Astrocyte (in vitro differentiated cells and primary cell): ENCODE data around the gene TFB1M. TPM values are rescaled to one million over a fixed set of nuclear protein-coding genes. Genes with fewer than 3 reads are reported as not detected.
A peak's percentile ranks its signal among the peaks of the same experiment; 100 is the strongest.

Source experiments
- DNase-seq: peaks from one replicate; pipeline ENCODE4 v3.0.0-alpha.2; 2010; ENCODE audit warnings: low read depth
- FAIRE-seq: peaks from 2 replicates; lab custom pipeline; 2011; peaks lifted over from hg19 to GRCh38; lab: Jason Lieb, UNC
- H2AFZ ChIP-seq: 2 replicates; pipeline ENCODE4 v1.6.0; 2012; ENCODE audit warnings: low read depth, low read length, inconsistent platforms
- H3K27ac ChIP-seq: 2 replicates; pipeline ENCODE4 v1.5.1; 2011; ENCODE audit warnings: low read depth, low read length, inconsistent platforms
- H3K27me3 ChIP-seq: 2 replicates; pipeline ENCODE4 v1.6.0; 2011; ENCODE audit warnings: low read length, inconsistent platforms; ENCODE audit not compliant: insufficient read depth
- H3K36me3 ChIP-seq: 2 replicates; pipeline ENCODE4 v1.5.1; 2011; ENCODE audit warnings: low read length, inconsistent platforms; ENCODE audit not compliant: insufficient read depth
- H3K4me1 ChIP-seq: 2 replicates; pipeline ENCODE4 v1.5.1; 2011; ENCODE audit warnings: low read length, inconsistent platforms; ENCODE audit not compliant: insufficient read depth
- H3K4me2 ChIP-seq: 2 replicates; pipeline ENCODE4 v1.6.0; 2012; ENCODE audit warnings: low read length, inconsistent platforms
- H3K4me3 ChIP-seq: 2 replicates; pipeline ENCODE4 v1.5.1; 2011; ENCODE audit warnings: low read depth, mild to moderate bottlenecking, low read length, inconsistent platforms; ENCODE audit not compliant: insufficient read depth
- H3K79me2 ChIP-seq: 2 replicates; pipeline ENCODE4 v1.6.0; 2012; ENCODE audit warnings: mild to moderate bottlenecking, low read length, inconsistent platforms; ENCODE audit not compliant: insufficient read depth
- H3K9ac ChIP-seq: 2 replicates; pipeline ENCODE4 v1.6.0; 2012; ENCODE audit warnings: mild to moderate bottlenecking, low read length, inconsistent platforms
- H3K9me3 ChIP-seq: 2 replicates; pipeline ENCODE4 v1.5.1; 2012; ENCODE audit warnings: low read depth, mild to moderate bottlenecking, low read length, inconsistent platforms; ENCODE audit not compliant: insufficient read depth
- H4K20me1 ChIP-seq: 2 replicates; pipeline ENCODE4 v1.6.0; 2012; ENCODE audit warnings: low read length, inconsistent platforms; ENCODE audit not compliant: insufficient read depth
- H3K27ac Mint-ChIP-seq: one replicate; pipeline ENCODE4 v1.8.0; 2021; ENCODE audit warnings: mild to moderate bottlenecking, mixed read lengths; ENCODE audit not compliant: unreplicated experiment
- H3K27me3 Mint-ChIP-seq: one replicate; pipeline ENCODE4 v1.8.0; 2021; ENCODE audit warnings: low read depth, mixed read lengths; ENCODE audit not compliant: unreplicated experiment
- H3K36me3 Mint-ChIP-seq: one replicate; pipeline ENCODE4 v1.8.0; 2021; ENCODE audit warnings: low read depth, mixed read lengths; ENCODE audit not compliant: unreplicated experiment
- H3K4me1 Mint-ChIP-seq: one replicate; pipeline ENCODE4 v1.8.0; 2021; ENCODE audit warnings: low read depth, mixed read lengths; ENCODE audit not compliant: unreplicated experiment
- H3K4me3 Mint-ChIP-seq: one replicate; pipeline ENCODE4 v1.8.0; 2021; ENCODE audit warnings: mild to moderate bottlenecking, moderate library complexity, mixed read lengths; ENCODE audit not compliant: unreplicated experiment
- H3K9me3 Mint-ChIP-seq: one replicate; pipeline ENCODE4 v1.8.0; 2021; ENCODE audit warnings: mild to moderate bottlenecking, mixed read lengths; ENCODE audit not compliant: unreplicated experiment
- EZH2 ChIP-seq: IDR thresholded peaks from 2 replicates; pipeline ENCODE4 v1.6.1; 2012; ENCODE audit warnings: mild to moderate bottlenecking, low read length, inconsistent platforms; ENCODE audit not compliant: insufficient read depth
- total RNA-seq: library from RNA; stranded (reverse); gene quantifications from 2 replicates; pipeline ENCODE4 v1.2.1, GENCODE V29; 2021
- TF ChIP-seq, protein P1 (sequence below): IDR thresholded peaks from 2 replicates; pipeline ENCODE4 v1.5.1; 2011; ENCODE audit warnings: low read depth, mild to moderate bottlenecking, inconsistent platforms, low read length, moderate library complexity; ENCODE audit not compliant: insufficient read depth

The TFB1M gene
- total RNA-seq, 1 donor from 2014 or later, result 24.1 TPM

DNA sequence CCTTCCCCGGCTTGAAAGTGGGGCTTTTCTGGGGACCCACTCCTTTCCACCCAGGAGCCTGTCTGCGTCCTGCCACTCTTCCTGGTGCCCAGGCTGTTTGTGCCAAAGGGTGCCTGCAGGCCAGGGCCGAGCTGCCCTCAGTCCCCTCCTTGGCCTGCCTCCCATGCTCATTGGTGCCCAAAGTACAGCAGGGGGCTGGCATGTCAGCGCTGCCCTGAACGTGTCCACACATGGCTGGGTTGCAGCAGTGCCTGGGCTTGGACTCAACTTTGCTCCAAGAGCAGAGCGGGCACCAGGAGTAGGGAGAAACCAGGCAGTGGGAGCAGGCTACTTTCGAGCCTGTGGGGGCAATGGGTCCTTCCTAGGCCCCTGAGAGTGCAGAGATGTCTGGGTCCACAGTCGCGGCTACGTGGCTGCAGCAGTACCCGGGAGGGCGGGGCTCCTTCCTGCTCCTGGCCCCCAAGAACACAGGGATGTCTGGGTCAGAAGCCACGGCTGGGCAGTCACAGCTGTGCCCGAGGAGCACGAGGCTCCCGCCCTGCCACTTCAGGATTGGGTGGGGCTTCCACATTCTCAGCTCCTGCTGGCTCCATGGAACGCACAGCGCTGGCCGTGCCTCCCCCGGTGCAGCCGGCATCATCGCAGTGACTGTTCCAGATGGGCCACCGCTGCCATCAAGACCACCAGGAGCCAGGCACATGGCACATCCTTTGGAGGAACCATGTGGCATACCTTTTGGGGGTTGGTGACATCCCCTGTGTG, 100.5 kb downstream of the TFB1M start:
- Mint-ChIP-seq H3K4me1 (peaks cover 11% of the 10 kb centered on the region), H3K27me3 (no peaks in the 10 kb centered on the region), H3K27ac (no peak overlapping the region), H3K4me3 (no peak overlapping the region), H3K9me3 (peaks cover 4% of the 10 kb centered on the region), H3K36me3 (peaks cover 22% of the 10 kb centered on the region)
- H3K27ac ChIP-seq, result no peak overlapping the region
- no peak overlapping the region for H3K9ac ChIP-seq
- no peaks in the 10 kb centered on the region for H4K20me1 ChIP-seq
- H3K9me3 ChIP-seq, result no peaks in the 10 kb centered on the region
- no peak overlapping the region for H3K4me2 ChIP-seq
- H3K27me3 ChIP-seq, result no peaks in the 10 kb centered on the region
- H3K79me2 ChIP-seq, result no peaks in the 10 kb centered on the region
- no peaks in the 10 kb centered on the region for H3K4me1 ChIP-seq
- H3K4me3 ChIP-seq, result no peak overlapping the region
- no peaks in the 10 kb centered on the region for H3K36me3 ChIP-seq
- DNase-seq (no peak), FAIRE-seq (no peak)
- H2AFZ ChIP-seq, result no peak overlapping the region
- TF ChIP-seq, protein P1, sequence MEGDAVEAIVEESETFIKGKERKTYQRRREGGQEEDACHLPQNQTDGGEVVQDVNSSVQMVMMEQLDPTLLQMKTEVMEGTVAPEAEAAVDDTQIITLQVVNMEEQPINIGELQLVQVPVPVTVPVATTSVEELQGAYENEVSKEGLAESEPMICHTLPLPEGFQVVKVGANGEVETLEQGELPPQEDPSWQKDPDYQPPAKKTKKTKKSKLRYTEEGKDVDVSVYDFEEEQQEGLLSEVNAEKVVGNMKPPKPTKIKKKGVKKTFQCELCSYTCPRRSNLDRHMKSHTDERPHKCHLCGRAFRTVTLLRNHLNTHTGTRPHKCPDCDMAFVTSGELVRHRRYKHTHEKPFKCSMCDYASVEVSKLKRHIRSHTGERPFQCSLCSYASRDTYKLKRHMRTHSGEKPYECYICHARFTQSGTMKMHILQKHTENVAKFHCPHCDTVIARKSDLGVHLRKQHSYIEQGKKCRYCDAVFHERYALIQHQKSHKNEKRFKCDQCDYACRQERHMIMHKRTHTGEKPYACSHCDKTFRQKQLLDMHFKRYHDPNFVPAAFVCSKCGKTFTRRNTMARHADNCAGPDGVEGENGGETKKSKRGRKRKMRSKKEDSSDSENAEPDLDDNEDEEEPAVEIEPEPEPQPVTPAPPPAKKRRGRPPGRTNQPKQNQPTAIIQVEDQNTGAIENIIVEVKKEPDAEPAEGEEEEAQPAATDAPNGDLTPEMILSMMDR, result no peak
- no peak for TF ChIP-seq EZH2

- no peak overlapping the region for H3K4me3 Mint-ChIP-seq
- H3K27ac Mint-ChIP-seq, result no peak overlapping the region
- H3K9me3 ChIP-seq, result no peaks in the 10 kb centered on the region
- no peak overlapping the region for H2AFZ ChIP-seq
- no peak overlapping the region for H3K4me2 ChIP-seq
- no peaks in the 10 kb centered on the region for H3K79me2 ChIP-seq
- FAIRE-seq (no peak), DNase-seq (peak; percentile 22)
- no peaks in the 10 kb centered on the region for H3K27me3 ChIP-seq
- H3K27me3 Mint-ChIP-seq, result no peaks in the 10 kb centered on the region
- peaks cover 6% of the 10 kb centered on the region for H3K9me3 Mint-ChIP-seq
- no peak overlapping the region for H3K27ac ChIP-seq
- TF ChIP-seq, protein P1, result no peak
- TF ChIP-seq EZH2, result no peak
- no peaks in the 10 kb centered on the region for H3K36me3 ChIP-seq
- H3K4me1 Mint-ChIP-seq, result peaks cover 11% of the 10 kb centered on the region
- H3K4me3 ChIP-seq, result no peak overlapping the region
- H3K4me1 ChIP-seq, result no peaks in the 10 kb centered on the region
- H3K9ac ChIP-seq, result no peak overlapping the region
- H4K20me1 ChIP-seq, result no peaks in the 10 kb centered on the region
- peaks cover 30% of the 10 kb centered on the region for H3K36me3 Mint-ChIP-seq
Observed at GRCh38 chr6:155212616-155213380, 101.5 kb downstream of the TFB1M start.
